Mesendoderm (in vitro differentiated cells): ENCODE results near the gene MDGA2.

Source experiments
- DNase-seq: peaks from one replicate; pipeline ENCODE4 v3.0.0; 2013
- H2AK5ac ChIP-seq: 2 replicates; pipeline ENCODE4 v1.6.1; 2013; ENCODE audit warnings: low read length, inconsistent platforms
- H2BK120ac ChIP-seq: 2 replicates; pipeline ENCODE4 v1.6.1; 2013; ENCODE audit warnings: low read depth, mild to moderate bottlenecking, low read length, moderate library complexity, mixed read lengths
- H2BK15ac ChIP-seq: replicated peaks from 2 replicates; pipeline ENCODE4 v1.6.1; 2013; ENCODE audit warnings: low read depth, mild to moderate bottlenecking, moderate library complexity
- H2BK5ac ChIP-seq: 2 replicates; pipeline ENCODE4 v1.6.1; 2013; ENCODE audit warnings: low read length, inconsistent platforms
- H3K18ac ChIP-seq: 2 replicates; pipeline ENCODE4 v1.6.1; 2013; ENCODE audit warnings: mild to moderate bottlenecking, low read length, mixed read lengths
- H3K23ac ChIP-seq: one replicate; pipeline ENCODE4 v1.6.1; 2013; ENCODE audit warnings: low read length
- H3K27ac ChIP-seq: 2 replicates; pipeline ENCODE4 v1.5.1; 2013; ENCODE audit warnings: low read depth, mild to moderate bottlenecking, inconsistent platforms, low read length, moderate library complexity
- H3K27me3 ChIP-seq: 2 replicates; pipeline ENCODE4 v1.6.1; 2013; ENCODE audit warnings: low read length, control low read depth, mild to moderate bottlenecking, inconsistent platforms; ENCODE audit not compliant: insufficient read depth, poor library complexity
- H3K36me3 ChIP-seq: 2 replicates; pipeline ENCODE4 v1.6.1; 2013; ENCODE audit warnings: low read length, inconsistent platforms; ENCODE audit not compliant: control insufficient read depth, insufficient read depth
- H3K4ac ChIP-seq: one replicate; pipeline ENCODE4 v1.6.1; 2013; ENCODE audit warnings: low read depth, mild to moderate bottlenecking, low read length, moderate library complexity
- H3K4me1 ChIP-seq: 2 replicates; pipeline ENCODE4 v1.6.1; 2013; ENCODE audit warnings: low read depth, low read length, inconsistent platforms; ENCODE audit not compliant: control insufficient read depth
- H3K4me2 ChIP-seq: 2 replicates; pipeline ENCODE4 v1.6.1; 2013; ENCODE audit warnings: low read length
- H3K4me3 ChIP-seq: 2 replicates; pipeline ENCODE4 v1.5.1; 2013; ENCODE audit warnings: mild to moderate bottlenecking, low read length
- H3K56ac ChIP-seq: one replicate; pipeline ENCODE4 v1.6.1; 2013; ENCODE audit warnings: low read length
- H3K79me1 ChIP-seq: 2 replicates; pipeline ENCODE4 v1.6.1; 2013; ENCODE audit warnings: low read length, inconsistent platforms
- H3K79me2 ChIP-seq: 2 replicates; pipeline ENCODE4 v1.6.1; 2013; ENCODE audit warnings: mild to moderate bottlenecking, low read length; ENCODE audit not compliant: control insufficient read depth, insufficient read depth
- H3K9ac ChIP-seq: 2 replicates; pipeline ENCODE4 v1.6.1; 2013; ENCODE audit warnings: low read length, inconsistent platforms
- H4K5ac ChIP-seq: one replicate; pipeline ENCODE4 v1.6.1; 2013; ENCODE audit warnings: low read length
- H4K8ac ChIP-seq: one replicate; pipeline ENCODE4 v1.6.1; 2013; ENCODE audit warnings: low read depth, mild to moderate bottlenecking, control low read depth, low read length, moderate library complexity
- WGBS: extraction: QIAGEN DNeasy Blood & Tissue Kit; methylation state at CpG from one replicate; pipeline ENCODE4 v1.1.7; 2013; ENCODE audit warnings: low lambda C conversion rate, missing lambda C conversion rate; ENCODE audit not compliant: insufficient coverage; ENCODE audit errors: extremely low coverage; 5-methylcytosine and 5-hydroxymethylcytosine counted together

Gene MDGA2

DNA sequence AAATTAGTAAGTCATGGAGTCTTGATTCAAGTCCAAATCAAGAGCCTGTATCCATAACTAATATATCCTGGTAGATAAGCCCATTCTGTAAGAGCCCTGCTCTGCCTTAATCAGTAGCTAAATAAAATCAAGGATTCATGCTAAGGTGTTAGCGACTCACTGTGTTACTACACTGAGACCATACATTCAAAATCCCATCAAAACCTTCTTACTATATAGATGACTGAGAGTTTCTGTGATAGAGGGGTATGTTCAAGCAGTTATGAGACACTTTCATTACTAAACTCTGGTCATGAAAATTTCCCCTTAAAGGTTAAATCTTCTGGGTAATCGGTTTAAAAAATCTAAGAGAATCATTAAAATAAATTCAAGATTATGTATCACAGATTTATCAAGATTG, 78.5 kb downstream of the MDGA2 start:
- Histone ChIP-seq H3K9ac (no peak overlapping the region), H3K4me2 (no peak overlapping the region), H2BK15ac (no peak overlapping the region), H4K5ac (no peak overlapping the region), H3K4me3 (no peak overlapping the region), H3K79me2 (no peaks in the 10 kb centered on the region), H3K27ac (no peak overlapping the region), H3K18ac (no peak overlapping the region), H3K36me3 (no peaks in the 10 kb centered on the region), H3K23ac (no peak overlapping the region), H3K4me1 (no peaks in the 10 kb centered on the region), H3K79me1 (no peaks in the 10 kb centered on the region), H3K4ac (no peak overlapping the region), H3K27me3 (no peaks in the 10 kb centered on the region), H3K56ac (no peak overlapping the region), H2BK120ac (no peak overlapping the region), H4K8ac (no peak overlapping the region), H2BK5ac (no peak overlapping the region), H2AK5ac (no peak overlapping the region)
- no peak for DNase-seq
- no CpG with 5 or more reads among the region's 2 CpGs for WGBS

DNA sequence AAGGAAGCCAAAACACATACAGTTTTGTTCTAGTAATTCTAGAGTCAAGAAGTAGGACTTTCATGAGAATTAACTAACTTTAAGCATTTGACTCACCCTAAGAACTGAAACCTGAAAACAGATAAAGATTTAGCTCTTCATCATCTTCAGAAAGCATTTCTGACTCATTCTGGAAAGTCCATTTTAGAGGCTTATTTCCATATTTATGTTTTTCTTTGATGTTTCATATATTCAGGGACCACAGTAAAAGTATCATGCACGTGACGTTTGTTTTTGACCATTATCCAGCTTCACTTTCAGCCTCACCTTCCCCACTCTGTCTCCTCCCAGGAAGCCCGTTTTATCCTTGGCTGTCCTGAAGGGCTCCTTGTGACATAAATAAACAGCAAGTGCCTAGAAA, 79.2 kb downstream of the MDGA2 start:
- no peak overlapping the region for H3K56ac ChIP-seq
- no peaks in the 10 kb centered on the region for H3K79me2 ChIP-seq
- H3K23ac ChIP-seq = no peak overlapping the region
- no peak overlapping the region for H3K27ac ChIP-seq
- no peak overlapping the region for H4K8ac ChIP-seq
- H4K5ac ChIP-seq = no peak overlapping the region
- H3K79me1 ChIP-seq = no peaks in the 10 kb centered on the region
- H3K4me3 ChIP-seq = no peak overlapping the region
- no peaks in the 10 kb centered on the region for H3K36me3 ChIP-seq
- no peak overlapping the region for H3K4me2 ChIP-seq
- H2AK5ac ChIP-seq = no peak overlapping the region
- no peaks in the 10 kb centered on the region for H3K27me3 ChIP-seq
- no peak overlapping the region for H2BK15ac ChIP-seq
- no peak overlapping the region for H3K18ac ChIP-seq
- H2BK5ac ChIP-seq = no peak overlapping the region
- H3K4me1 ChIP-seq = no peaks in the 10 kb centered on the region
- H2BK120ac ChIP-seq = no peak overlapping the region
- WGBS = no CpG with 5 or more reads among the region's 3 CpGs
- no peak for DNase-seq
- H3K9ac ChIP-seq = no peak overlapping the region
- H3K4ac ChIP-seq = no peak overlapping the region

DNA sequence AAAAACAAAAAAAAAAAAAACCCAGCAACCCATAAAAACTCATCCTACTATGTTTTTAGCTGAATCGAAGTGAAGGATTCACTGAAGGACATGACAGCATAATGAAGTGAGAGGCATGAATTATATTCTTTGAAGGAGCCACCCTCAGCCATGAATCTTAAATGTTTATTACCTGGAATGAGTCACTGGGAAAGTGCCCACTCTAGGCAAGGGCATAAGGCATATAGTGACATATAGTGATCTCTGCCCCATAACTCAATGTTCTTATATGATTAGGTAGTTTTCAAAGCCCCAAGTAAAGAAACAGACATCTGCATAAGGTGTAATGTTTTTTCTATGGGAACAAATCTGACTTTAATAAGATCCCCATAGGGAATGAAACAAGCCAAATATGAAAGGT, 79.9 kb downstream of the MDGA2 start:
- no peak overlapping the region for H4K5ac ChIP-seq
- no peaks in the 10 kb centered on the region for H3K4me1 ChIP-seq
- no peak overlapping the region for H3K27ac ChIP-seq
- no peak overlapping the region for H2AK5ac ChIP-seq
- no peaks in the 10 kb centered on the region for H3K36me3 ChIP-seq
- no peak overlapping the region for H2BK5ac ChIP-seq
- H4K8ac ChIP-seq = no peak overlapping the region
- H3K56ac ChIP-seq = no peak overlapping the region
- H3K9ac ChIP-seq = no peak overlapping the region
- no CpG with 5 or more reads among the region's 1 CpG for WGBS
- no peaks in the 10 kb centered on the region for H3K79me1 ChIP-seq
- no peak overlapping the region for H3K4me3 ChIP-seq
- H3K18ac ChIP-seq = no peak overlapping the region
- no peak overlapping the region for H3K23ac ChIP-seq
- DNase-seq = no peak
- no peak overlapping the region for H3K4me2 ChIP-seq
- no peaks in the 10 kb centered on the region for H3K79me2 ChIP-seq
- no peaks in the 10 kb centered on the region for H3K27me3 ChIP-seq
- H2BK120ac ChIP-seq = no peak overlapping the region
- H3K4ac ChIP-seq = no peak overlapping the region
- H2BK15ac ChIP-seq = no peak overlapping the region

DNA sequence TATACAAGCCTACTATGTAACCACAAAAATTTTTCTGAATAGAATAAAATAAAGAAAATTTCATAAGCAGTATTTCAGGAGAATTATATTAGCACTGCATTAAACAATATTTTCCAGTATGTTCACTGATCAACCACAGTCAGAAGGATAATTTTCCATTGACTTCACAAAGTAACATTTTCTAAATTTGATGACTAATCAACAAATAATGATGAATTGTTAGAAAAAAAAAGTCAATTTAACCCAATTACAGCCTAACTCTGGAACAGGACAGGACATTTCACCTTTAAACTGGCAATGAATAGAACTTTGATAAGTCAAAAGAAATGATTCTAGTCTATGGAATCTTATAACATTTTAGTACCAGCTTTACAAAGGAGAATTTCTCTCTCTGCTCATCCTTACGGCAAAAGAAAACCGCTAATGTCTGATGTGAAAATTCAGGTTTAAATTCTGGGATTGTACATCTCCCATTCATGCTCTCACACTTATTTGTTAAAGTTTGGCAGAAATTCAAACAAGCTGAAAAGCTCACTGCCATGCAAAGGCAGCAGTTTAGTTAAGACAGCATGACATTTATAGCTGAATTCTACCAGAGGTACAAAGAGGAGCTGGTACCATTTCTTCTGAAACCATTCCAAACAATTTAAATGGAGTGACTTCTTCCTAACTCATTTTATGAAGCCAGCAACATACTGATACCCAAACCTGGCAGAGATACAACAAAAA, 84.5 kb downstream of the MDGA2 start:
- Histone ChIP-seq H4K5ac (no peak overlapping the region), H3K36me3 (no peaks in the 10 kb centered on the region), H3K27me3 (no peaks in the 10 kb centered on the region), H2AK5ac (no peak overlapping the region), H3K23ac (no peak overlapping the region), H3K79me1 (no peaks in the 10 kb centered on the region), H3K4me2 (no peak overlapping the region), H3K79me2 (no peaks in the 10 kb centered on the region), H3K4me1 (no peaks in the 10 kb centered on the region), H3K18ac (no peak overlapping the region), H3K9ac (no peak overlapping the region), H4K8ac (no peak overlapping the region), H3K4me3 (no peak overlapping the region), H3K4ac (no peak overlapping the region), H2BK15ac (no peak overlapping the region), H2BK120ac (no peak overlapping the region), H3K27ac (no peak overlapping the region), H2BK5ac (no peak overlapping the region), H3K56ac (no peak overlapping the region)
- no peak for DNase-seq
- WGBS = no CpG with 5 or more reads among the region's 2 CpGs

DNA sequence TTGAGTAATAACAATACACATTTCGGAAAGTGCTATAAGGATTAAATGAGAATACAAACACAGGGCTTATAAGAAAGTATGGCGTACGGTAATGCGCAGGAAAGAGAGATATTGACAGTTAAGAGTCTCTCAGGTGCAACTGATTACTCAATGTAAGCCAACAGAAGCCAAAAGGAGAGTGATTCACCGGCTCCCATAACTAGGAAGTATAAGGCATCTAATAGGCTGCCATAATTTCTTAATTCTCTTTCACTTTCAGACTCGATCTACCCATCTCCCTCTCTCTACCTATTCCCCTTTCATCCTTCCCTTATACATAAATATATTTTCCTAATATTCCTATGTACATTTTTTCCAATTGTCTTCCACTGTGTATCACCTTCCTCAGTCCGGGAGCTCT, 90.0 kb downstream of the MDGA2 start:
- Histone ChIP-seq H2BK120ac (no peak overlapping the region), H4K5ac (no peak overlapping the region), H3K27me3 (no peaks in the 10 kb centered on the region), H3K18ac (no peak overlapping the region), H3K9ac (no peak overlapping the region), H4K8ac (no peak overlapping the region), H3K23ac (no peak overlapping the region), H3K4me1 (no peaks in the 10 kb centered on the region), H2BK5ac (no peak overlapping the region), H2BK15ac (no peak overlapping the region), H3K4me2 (no peak overlapping the region), H3K36me3 (no peaks in the 10 kb centered on the region), H3K27ac (no peak overlapping the region), H2AK5ac (no peak overlapping the region), H3K4me3 (no peak overlapping the region), H3K79me2 (no peaks in the 10 kb centered on the region), H3K56ac (no peak overlapping the region), H3K4ac (no peak overlapping the region), H3K79me1 (no peaks in the 10 kb centered on the region)
- no peak for DNase-seq
- 100% methylated on average over 1 of the region's 7 CpGs for WGBS

DNA sequence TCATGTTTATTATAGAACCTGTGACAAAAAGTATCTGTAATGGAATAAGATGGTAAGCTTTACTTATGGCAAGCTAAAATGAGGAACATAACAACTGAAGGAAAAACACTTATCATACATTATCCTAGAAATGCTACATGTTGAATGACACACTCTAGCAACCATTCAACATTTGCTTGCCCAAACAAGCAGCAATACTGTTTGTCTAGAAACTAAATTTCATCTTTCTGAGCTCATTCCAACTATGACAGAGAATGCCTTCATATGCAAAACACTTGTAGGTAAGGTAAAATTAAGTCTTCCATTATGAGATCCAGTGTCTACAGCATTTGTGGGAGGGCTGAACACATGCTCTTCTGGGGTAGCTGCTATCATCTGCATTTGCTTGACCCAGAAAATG, 108.1 kb downstream of the MDGA2 start:
- H3K36me3 ChIP-seq = no peaks in the 10 kb centered on the region
- no peak for DNase-seq
- H3K23ac ChIP-seq = no peak overlapping the region
- H3K9ac ChIP-seq = no peak overlapping the region
- H3K27ac ChIP-seq = no peak overlapping the region
- no peak overlapping the region for H3K4me2 ChIP-seq
- no peaks in the 10 kb centered on the region for H3K79me2 ChIP-seq
- H4K5ac ChIP-seq = no peak overlapping the region
- H2BK120ac ChIP-seq = no peak overlapping the region
- H3K4me3 ChIP-seq = no peak overlapping the region
- no peak overlapping the region for H2AK5ac ChIP-seq
- no peak overlapping the region for H2BK15ac ChIP-seq
- H3K4me1 ChIP-seq = no peaks in the 10 kb centered on the region
- H2BK5ac ChIP-seq = no peak overlapping the region
- no peak overlapping the region for H4K8ac ChIP-seq
- no peak overlapping the region for H3K4ac ChIP-seq
- H3K56ac ChIP-seq = no peak overlapping the region
- H3K18ac ChIP-seq = no peak overlapping the region
- no peaks in the 10 kb centered on the region for H3K27me3 ChIP-seq
- no peaks in the 10 kb centered on the region for H3K79me1 ChIP-seq
